ENCODE measurements around the gene MAN1C1. TPM values are rescaled to one million over a fixed set of nuclear protein-coding genes. Genes with fewer than 3 reads are reported as not detected.

MAN1C1 gene
- total and polyA plus RNA-seq, 7 donors: 1.8 to 6.7 (median 2.0) TPM

DNA sequence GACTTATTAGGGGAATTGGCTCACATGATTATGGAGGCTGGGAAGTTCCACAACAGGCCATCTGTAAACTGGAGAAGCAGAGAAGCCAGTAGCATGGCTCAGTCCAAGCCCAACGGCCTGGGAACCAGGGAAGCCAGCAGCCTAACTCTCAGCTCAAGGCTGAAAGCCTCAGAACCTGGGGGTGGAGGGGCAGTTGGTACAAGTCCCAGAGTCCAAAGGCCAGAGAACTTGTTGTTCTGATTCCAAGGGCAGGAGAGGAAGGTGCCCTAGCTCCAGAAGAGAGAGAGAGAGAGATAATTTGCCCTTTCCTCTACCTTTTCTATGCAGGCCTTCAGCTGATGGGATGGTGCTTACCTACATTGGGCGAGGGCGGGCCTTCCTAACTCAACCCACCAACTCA, 55.3 kb downstream of the MAN1C1 start:
- no peaks in the 10 kb centered on the region for H3K27me3 ChIP-seq (ENCODE audit: insufficient read depth in 3 of 3, low read length in 2 of 3)
- intact Hi-C loops (cut with DNase I): loop anchor here in 1 of 2 donors (10.0 kb wide), 1 partner anchor 1673 kb away; the partner anchor contains the start of gene SYTL1
- no peak overlapping the region for H3K27ac ChIP-seq
- TF ChIP-seq CTCF (IDR thresholded peaks at IDR 0.05): no peak
- WGBS, 3 donors: 89 to 100% (median 96%) methylated on average over 3 of the region's 3 CpGs
- H3K4me3 ChIP-seq: no peak overlapping the region
- peaks cover 13% of the 10 kb centered on the region for H3K4me1 ChIP-seq
- no peaks in the 10 kb centered on the region for H3K9me3 ChIP-seq
- H3K36me3 ChIP-seq (ENCODE audit: insufficient read depth in 1 of 2, low read depth in 1 of 2): no peaks in the 10 kb centered on the region
- ATAC-seq: no peak
- no peak for DNase-seq

DNA sequence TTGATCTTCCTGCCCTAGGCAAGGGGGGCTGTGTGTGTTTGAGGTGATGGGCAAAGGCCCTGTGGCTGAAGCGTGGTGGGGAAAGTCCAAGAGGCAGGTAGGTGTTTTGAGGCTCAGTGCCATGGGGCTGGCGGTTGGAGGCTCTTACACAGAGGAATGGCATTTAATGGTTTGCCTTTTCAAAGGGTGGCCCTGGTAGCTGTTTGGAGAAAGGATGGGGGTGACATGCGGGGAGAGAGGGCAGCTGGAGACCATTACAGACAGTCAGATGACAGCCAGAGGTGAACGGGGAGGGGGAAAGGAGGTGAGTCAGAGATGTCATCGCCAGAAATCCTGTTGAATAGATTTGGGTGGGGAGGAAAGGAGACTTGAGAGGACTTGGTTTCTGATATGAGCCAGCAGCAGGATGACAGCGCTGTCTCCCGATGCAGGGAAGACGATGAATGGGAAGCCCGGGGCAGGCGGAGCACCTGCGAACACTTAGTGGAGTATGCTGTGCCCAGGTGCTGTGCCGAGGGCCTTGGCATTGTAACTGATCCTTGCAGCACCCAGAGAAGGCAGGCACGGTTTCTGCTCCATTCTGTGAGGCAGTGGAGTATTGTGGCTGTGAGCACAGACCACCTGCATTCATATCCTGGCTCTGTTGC, 56.3 kb downstream of the MAN1C1 start:
- Histone ChIP-seq H3K4me3 (no peak overlapping the region), H3K36me3 (ENCODE audit: insufficient read depth in 1 of 2, low read depth in 1 of 2) (no peaks in the 10 kb centered on the region), H3K9me3 (no peaks in the 10 kb centered on the region), H3K4me1 (peaks cover 15% of the 10 kb centered on the region), H3K27me3 (ENCODE audit: insufficient read depth in 3 of 3, low read length in 2 of 3) (no peaks in the 10 kb centered on the region), H3K27ac (no peak overlapping the region)
- ATAC-seq (no peak), DNase-seq (no peak)
- 86 to 90% (median 90%) methylated on average over 13 of the region's 13 CpGs for WGBS, 3 donors
- no peak for TF ChIP-seq CTCF (IDR thresholded peaks at IDR 0.05)
- intact Hi-C loops (cut with DNase I): loop anchor here in 1 of 2 donors (10.0 kb wide), 1 partner anchor 1672 kb away; the partner anchor contains the start of gene SYTL1

DNA sequence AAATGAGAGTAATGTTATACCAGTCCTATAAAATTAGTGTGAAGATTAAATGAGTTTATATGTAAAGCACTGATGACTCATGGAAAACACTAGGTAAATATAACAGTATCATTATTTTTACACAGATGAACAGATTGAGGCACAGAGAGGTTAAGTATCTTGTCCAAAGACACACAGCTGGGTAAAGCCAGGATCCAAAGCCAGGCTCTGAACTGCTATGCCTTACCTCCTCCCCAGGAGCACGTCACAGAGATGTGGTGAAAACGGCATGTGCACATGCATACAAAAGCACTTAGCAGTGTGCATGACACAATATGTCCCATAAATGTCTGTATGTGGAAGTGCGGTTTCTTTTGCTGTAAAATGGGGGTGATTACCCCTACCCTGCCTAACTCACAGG, 56.9 kb downstream of the MAN1C1 start:
- H3K27ac ChIP-seq: no peak overlapping the region
- 95 to 97% (median 96%) methylated on average over 3 of the region's 3 CpGs for WGBS, 3 donors
- DNase-seq: no peak
- no peaks in the 10 kb centered on the region for H3K9me3 ChIP-seq
- H3K36me3 ChIP-seq (ENCODE audit: insufficient read depth in 1 of 2, low read depth in 1 of 2): no peaks in the 10 kb centered on the region
- peaks cover 15% of the 10 kb centered on the region for H3K4me1 ChIP-seq
- H3K27me3 ChIP-seq (ENCODE audit: insufficient read depth in 3 of 3, low read length in 2 of 3): no peaks in the 10 kb centered on the region
- H3K4me3 ChIP-seq: no peak overlapping the region
- intact Hi-C loops (cut with DNase I): loop anchor here in 1 of 2 donors (10.0 kb wide), 1 partner anchor 1671 kb away; the partner anchor contains the start of gene SYTL1
- ATAC-seq: no peak
- TF ChIP-seq CTCF (IDR thresholded peaks at IDR 0.05): no peak

- intact Hi-C loops (cut with DNase I): loop anchor here in 1 of 2 donors (10.0 kb wide), 1 partner anchor 1671 kb away; the partner anchor contains the start of gene SYTL1
- H3K4me1 ChIP-seq: peaks cover 15% of the 10 kb centered on the region
- H3K27me3 ChIP-seq (ENCODE audit: insufficient read depth in 3 of 3, low read length in 2 of 3): no peaks in the 10 kb centered on the region
- H3K4me3 ChIP-seq: no peak overlapping the region
- no peak for ATAC-seq
- H3K27ac ChIP-seq: no peak overlapping the region
- H3K9me3 ChIP-seq: no peaks in the 10 kb centered on the region
- H3K36me3 ChIP-seq (ENCODE audit: insufficient read depth in 1 of 2, low read depth in 1 of 2): no peaks in the 10 kb centered on the region
- 91 to 93% (median 92%) methylated on average over 8 of the region's 8 CpGs for WGBS, 3 donors
- no peak for TF ChIP-seq CTCF (IDR thresholded peaks at IDR 0.05)
- no peak for DNase-seq
Measured at GRCh38 chr1:25673962-25674806, 57.6 kb downstream of the MAN1C1 start.

Measured in psoas muscle (tissue), 8 donors.